GM18498 (cell line): ENCODE results near the gene LMAN2.
"Not testable (repeated sequence)": the region's sequence is repeated elsewhere in the genome, so short reads cannot be mapped to it uniquely, and the experiment has no call there.

Experiments
- ATAC-seq: cut with Tn5 transposase; IDR thresholded peaks from one replicate; pipeline ENCODE4 v1.9.1; 2021; ENCODE audit warnings: mild to moderate bottlenecking, moderate library complexity; ENCODE audit not compliant: unreplicated experiment

The LMAN2 gene

DNA sequence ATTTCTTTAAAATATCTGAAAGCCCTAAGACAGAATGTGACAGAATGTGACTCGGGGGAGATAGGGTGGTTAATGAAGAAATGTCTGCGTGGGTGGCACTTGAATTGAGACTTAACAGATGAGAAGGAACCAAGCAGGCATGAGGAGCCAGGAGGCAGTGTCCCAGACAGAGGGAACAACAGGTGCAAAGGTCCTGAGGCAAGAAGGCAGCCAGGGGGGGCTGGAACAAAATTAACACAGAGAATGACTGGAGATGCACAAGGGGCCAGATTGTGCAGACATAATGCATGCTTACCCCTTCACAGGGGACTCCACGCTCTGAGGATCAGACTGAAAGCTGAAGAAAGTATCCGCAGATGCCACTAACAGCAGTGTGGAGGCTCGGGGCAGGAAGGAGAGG is 1.7 kb downstream of the LMAN2 start:
- no peak for ATAC-seq

DNA sequence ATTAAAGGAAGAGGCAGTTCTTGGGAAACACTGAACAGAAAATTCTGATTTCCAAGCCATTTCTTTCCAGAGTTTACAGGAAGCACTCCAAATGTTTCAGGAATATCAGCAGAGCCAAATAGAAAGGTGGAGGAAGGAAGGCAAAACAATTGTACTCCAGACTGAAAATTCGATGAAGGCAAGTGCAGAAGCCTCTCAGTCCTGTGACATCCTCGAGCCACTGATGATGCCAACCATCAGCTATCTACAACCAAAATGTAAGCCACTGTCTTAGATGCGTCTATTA is 2.2 kb downstream of the LMAN2 start:
- ATAC-seq: no peak

- no peak for ATAC-seq
Observed at GRCh38 chr5:177347699-177348098, 3.8 kb downstream of the LMAN2 start.

DNA sequence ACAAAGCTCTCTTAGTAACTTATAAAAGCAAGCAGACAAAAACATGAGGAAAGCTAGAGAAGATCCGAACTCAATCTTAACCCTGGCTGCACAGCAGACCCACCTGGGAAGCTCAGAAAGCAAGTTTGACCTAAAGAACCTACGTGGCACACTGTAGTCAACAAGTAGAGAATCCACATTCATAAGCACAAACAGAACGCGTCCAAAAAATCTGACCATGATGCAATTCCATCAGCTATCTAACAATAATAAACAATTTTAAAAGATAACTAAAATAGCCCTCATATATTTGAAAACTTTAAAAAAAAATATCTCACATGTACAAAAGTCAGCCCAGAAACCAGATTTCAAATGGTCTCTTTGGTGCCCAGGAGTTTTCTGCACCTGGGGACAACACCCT is 4.6 kb downstream of the LMAN2 start:
- no peak for ATAC-seq

DNA sequence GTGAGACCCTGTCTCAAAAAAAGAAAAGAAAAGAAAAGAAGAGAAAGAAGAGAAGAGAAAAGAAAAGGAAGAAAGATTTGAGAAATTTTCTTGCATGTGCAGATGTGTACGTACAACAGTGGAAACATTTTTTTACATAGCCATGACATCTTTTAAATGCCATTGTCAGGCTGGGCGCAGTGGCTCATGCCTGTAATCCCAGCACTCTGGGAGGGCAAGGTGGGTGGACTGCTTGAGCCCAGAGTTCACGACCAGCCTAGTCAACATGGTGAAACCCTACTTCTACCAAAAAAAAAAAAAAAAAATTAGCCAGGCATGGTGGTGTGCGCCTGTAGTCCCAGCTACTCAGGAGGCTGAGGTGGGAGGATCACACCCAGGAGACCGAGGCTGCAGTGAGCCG is 6.6 kb downstream of the LMAN2 start:
- no peak for ATAC-seq

- no peak for ATAC-seq
Observed at GRCh38 chr5:177343777-177344176, 7.7 kb downstream of the LMAN2 start.

- ATAC-seq: not testable (repeated sequence)
Observed at GRCh38 chr5:177343000-177343399, 8.5 kb downstream of the LMAN2 start.

DNA sequence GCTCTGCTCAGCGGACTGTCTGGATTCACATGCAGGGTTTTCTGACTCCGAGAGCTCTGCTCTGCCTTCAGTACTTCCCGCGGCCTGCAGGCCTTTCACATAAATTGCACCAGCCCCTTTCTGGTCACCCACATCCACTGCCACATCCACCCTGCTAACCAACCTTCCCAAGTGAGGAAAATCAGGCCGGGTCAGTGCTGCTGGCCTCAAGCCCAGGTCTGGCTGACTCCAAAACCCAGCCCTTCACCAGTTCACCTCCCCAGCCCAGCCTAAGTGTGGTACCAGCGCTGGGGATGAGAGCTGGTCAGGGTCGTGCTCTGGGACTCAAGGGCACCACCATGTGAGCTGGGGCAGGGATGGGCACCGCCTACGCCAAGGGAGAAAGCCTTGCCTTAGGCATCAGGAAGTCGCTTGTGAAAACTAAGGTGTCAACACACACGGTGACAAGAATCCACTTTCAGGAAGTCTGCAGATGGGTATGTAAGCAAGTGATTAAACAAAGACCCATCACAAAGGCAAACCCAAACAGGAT is 12.3 kb downstream of the LMAN2 start:
- ATAC-seq: no peak

GRCh38 chr5:177338251-177339106 is 13.0 kb downstream of the LMAN2 start:
- no peak for ATAC-seq

DNA sequence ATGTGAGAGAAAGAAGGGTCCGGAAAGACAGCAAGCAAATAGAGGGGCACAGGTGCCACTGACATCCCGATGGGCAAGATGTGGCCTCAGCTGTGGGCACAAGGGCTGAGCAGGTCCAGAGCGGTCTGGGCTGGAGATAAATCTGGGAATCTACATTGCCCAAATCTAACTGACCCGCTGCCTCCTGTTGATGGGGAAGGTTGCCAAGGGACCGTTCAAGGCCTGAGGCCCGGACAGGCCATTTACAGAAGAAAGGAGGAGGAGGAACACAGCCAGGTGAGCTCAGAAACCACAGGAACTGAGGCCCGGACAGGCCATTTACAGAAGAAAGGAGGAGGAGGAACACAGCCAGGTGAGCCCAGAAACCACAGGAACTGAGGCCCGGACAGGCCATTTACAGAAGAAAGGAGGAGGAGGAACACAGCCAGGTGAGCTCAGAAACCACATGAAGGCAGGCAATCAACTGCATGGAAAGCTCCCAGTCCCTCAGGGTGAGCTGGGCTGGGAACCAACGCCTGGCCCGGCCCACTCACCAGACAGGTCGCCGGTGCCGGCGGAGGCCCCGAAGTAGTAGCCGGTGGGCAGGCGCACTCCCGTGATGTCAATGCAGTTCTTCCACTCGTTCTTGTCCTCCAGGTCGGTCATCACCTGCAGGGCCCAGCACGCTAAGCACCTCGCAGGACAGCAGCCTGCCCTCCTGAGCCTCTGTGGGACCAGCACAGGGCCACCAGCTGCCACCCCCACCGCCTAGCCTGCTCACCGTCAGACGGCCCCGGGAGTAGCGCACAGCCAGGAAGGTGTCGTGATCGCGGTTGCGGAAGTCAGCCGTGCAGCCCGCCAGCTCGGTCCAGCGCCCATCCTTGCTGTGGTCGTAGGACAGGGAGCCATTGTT is 14.6 kb downstream of the LMAN2 start:
- ATAC-seq: no peak

DNA sequence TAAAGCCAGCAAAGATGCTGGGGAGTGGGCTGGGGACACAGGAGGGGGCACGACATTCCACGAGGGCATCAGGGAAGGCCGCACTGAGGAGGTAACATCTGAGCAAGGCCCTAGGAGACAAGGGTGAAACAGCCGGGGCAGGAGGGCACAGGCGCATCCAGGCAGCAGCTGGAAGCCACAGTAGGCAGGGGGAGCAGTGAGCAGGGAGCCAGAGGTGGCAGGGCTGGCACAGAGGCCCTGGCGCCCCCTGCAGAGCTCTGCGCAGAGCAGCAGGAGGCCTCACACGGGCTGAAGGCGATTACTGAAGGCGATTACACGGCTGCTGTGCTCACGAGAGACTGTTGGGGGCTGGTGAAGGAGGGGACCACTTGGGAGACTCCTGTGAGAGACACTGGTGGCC is 15.4 kb downstream of the LMAN2 start:
- ATAC-seq: no peak

DNA sequence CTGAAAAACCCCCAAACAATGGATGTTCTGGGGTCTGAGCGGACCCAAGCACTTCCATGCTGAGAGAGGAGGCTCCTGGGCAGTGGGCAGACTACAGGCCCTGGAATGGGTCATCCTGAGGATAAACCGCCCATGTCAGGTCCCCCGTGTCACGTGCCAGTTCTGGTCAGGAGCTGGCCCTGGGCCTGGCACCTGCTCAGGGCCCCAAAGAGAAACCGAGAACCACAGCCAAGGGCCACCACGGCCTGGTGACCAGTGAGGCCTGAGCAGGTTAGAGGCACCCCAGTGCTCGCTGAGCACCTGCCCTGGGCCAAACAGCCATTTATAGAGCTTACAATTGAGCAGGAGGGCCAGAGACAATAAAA is 15.8 kb downstream of the LMAN2 start:
- ATAC-seq: no peak

GRCh38 chr5:177334781-177335700 is 16.4 kb downstream of the LMAN2 start:
- ATAC-seq: no peak

DNA sequence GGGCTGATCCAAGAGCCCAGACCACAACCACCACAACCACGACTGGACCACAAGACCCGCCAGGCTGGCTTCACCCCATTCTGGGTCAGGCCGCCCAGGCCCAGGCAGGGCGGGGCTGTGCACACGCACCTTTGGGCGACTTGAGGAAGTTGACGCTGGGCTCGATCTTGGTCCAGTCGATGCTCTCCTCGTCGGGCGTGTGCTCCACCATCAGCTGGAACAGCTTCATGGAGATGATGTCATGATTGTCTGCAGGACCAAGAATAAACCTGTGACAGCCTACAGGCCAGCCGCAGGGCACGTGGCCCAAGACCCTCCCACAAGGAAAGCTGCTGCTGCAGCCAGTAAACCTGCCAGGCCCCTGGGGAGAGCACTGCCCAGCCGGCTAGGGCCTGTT is 17.3 kb downstream of the LMAN2 start:
- ATAC-seq: no peak

- no peak for ATAC-seq
Observed at GRCh38 chr5:177333420-177334154, 17.9 kb downstream of the LMAN2 start.

DNA sequence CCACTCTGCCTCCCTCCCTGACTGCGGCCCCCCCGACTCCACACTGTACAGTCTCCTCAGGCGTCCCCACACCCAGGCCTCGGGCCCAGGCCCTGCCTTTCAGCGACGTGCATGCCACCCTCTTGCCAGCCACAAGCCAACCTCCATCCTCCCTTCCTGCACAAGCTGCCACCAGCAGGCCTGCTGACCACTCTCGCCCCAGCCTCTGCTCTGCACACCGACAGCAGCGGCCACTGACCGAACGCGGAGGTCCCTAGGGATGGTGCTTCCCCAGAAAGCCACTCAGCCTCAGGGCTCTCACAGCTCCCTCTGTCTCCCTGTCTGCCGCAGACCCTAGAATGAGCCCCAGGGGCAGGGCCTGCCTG is 18.6 kb downstream of the LMAN2 start:
- ATAC-seq: no peak

GRCh38 chr5:177332031-177332895 is 19.2 kb downstream of the LMAN2 start:
- ATAC-seq: no peak

DNA sequence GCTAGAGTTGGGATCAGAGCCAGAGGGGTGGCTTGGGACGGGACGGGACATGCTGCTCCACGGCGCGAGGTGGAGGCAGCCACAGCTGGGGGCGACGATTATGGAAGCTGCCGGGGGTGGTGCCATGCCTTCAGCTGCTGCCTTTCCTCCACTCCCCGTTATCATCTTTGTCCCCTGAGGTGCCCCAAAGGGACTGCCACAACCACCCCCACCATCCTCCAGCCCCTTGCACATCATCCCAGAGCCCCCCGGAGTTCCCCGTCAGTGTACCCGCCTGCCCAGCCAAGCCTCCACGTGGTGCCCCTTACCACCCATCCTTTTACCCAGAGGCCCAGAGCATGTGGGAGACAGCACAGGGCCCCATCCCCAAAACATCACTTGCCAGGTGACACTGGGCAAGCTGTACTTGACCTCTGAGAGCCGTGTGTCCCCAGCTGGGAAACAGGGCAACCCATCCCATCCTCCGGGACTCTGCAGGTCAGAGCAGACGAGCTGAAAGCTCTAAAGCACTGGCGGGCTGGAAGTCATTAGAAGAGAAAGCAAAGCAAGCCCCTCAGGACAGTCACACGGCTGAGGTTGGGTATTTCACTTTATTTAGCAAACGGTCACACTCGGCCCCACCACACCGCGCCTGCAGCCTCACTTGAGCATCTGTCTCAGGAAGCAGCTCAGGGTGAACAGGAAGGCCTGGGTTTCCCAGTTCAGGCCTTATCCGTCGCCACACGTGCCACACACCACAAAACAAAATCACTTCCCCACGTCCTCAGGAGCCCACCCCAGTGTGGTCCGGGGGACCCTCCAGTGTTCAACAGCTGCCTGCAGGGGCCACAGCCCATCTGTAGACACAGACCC is 20.3 kb downstream of the LMAN2 start:
- ATAC-seq: no peak

DNA sequence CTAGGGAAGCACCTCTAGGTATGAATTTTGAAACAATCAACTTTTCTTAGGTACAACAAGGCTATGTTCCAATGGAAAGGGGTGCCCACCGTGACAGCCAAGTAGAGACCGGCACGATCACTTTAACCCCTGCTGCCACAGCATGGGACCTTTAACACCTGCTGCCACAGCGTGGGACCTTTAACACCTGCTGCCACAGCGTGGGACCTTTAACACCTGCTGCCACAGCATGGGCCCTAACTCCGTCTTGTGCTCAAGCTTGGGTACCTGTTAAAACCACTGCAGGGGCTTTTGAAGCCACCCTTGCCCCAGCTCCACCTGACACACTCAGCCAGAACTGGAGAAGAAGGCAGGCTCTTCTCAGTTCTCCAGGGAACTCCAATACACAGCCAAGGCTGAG is 21.6 kb downstream of the LMAN2 start:
- no peak for ATAC-seq
